ENCODE measurements around the gene PLAAT5.

- TF ChIP-seq CTCF (CRISPR knock-in tag; IDR thresholded peaks at IDR 0.05) (no peak), SRF (IDR thresholded peaks at IDR 0.05; ENCODE audit: low read depth, low read length) (no peak), MAFK (conservative IDR thresholded peaks at IDR 0.05 in 1 of 2, IDR thresholded peaks at IDR 0.05 in 1 of 2; ENCODE audit: low read length in 2 of 2) (no peak), MYC (CRISPR knock-in tag; IDR thresholded peaks at IDR 0.05; ENCODE audit: borderline replicate concordance) (no peak), ZNF121 (CRISPR knock-in tag; IDR thresholded peaks at IDR 0.05) (no peak)
These were observed 2.2 kb downstream of the PLAAT5 start for GRCh38 chr11:63488789-63489188.

Data from HepG2 (cell line).